ENCODE data around the gene JAKMIP2. TPM values are rescaled to one million over a fixed set of nuclear protein-coding genes. Genes with fewer than 3 reads are reported as not detected.

JAKMIP2 gene
- total and polyA plus RNA-seq, 11 donors = under 0.01 to 1.5 (median 0.16) TPM; not detected in 1

- intact Hi-C loops (cut with DNase I) = no loop called here
- Histone ChIP-seq H3K4me1 (peaks cover 0 to 7% (median 0%) of the 10 kb centered on the region in 12 donors), H3K9me3 (no peaks in the 10 kb centered on the region), H3K27ac (no peak overlapping the region), H3K27me3 (no peaks in the 10 kb centered on the region), H3K4me3 (no peak overlapping the region), H3K36me3 (no peaks in the 10 kb centered on the region)
- ATAC-seq (no peak), DNase-seq (no peak)
- TF ChIP-seq CTCF (IDR thresholded peaks at IDR 0.05) (no peak), POLR2A (IDR thresholded peaks at IDR 0.05) (no peak)
- 92 to 98% (median 95%) methylated on average over 4 of the region's 4 CpGs for WGBS, 4 donors
Observed at GRCh38 chr5:147740864-147741263, 41.7 kb downstream of the JAKMIP2 start.

- intact Hi-C loops (cut with DNase I) = no loop called here
- Histone ChIP-seq H3K27me3 (no peaks in the 10 kb centered on the region), H3K27ac (no peak overlapping the region), H3K36me3 (no peaks in the 10 kb centered on the region), H3K4me3 (no peak overlapping the region), H3K9me3 (no peaks in the 10 kb centered on the region), H3K4me1 (no peaks in the 10 kb centered on the region)
- TF ChIP-seq POLR2A (IDR thresholded peaks at IDR 0.05) (no peak), CTCF (IDR thresholded peaks at IDR 0.05) (no peak)
- no peak for DNase-seq
- WGBS, 4 donors = 70 to 79% (median 73%) methylated on average over 3 of the region's 3 CpGs
- ATAC-seq = no peak
Observed at GRCh38 chr5:147737921-147738320, 44.6 kb downstream of the JAKMIP2 start.

GRCh38 chr5:147735621-147736125, 46.9 kb downstream of the JAKMIP2 start:
- Histone ChIP-seq H3K9me3 (no peaks in the 10 kb centered on the region), H3K4me3 (no peak overlapping the region), H3K4me1 (no peaks in the 10 kb centered on the region), H3K27me3 (no peaks in the 10 kb centered on the region), H3K27ac (no peak overlapping the region), H3K36me3 (no peaks in the 10 kb centered on the region)
- intact Hi-C loops (cut with DNase I) = no loop called here
- DNase-seq = no peak
- TF ChIP-seq CTCF (IDR thresholded peaks at IDR 0.05) = no peak
- no peak for TF ChIP-seq POLR2A (IDR thresholded peaks at IDR 0.05)
- no peak for ATAC-seq

- H3K27ac ChIP-seq = no peak overlapping the region
- 67 to 76% (median 72%) methylated on average over 4 of the region's 4 CpGs for WGBS, 4 donors
- ATAC-seq = no peak
- H3K36me3 ChIP-seq = no peaks in the 10 kb centered on the region
- no peaks in the 10 kb centered on the region for H3K27me3 ChIP-seq
- no peak for DNase-seq
- no peak overlapping the region for H3K4me3 ChIP-seq
- TF ChIP-seq POLR2A (IDR thresholded peaks at IDR 0.05) = no peak
- TF ChIP-seq CTCF (IDR thresholded peaks at IDR 0.05) = no peak
- no peaks in the 10 kb centered on the region for H3K4me1 ChIP-seq
- intact Hi-C loops (cut with DNase I) = no loop called here
- H3K9me3 ChIP-seq = no peaks in the 10 kb centered on the region
Observed at GRCh38 chr5:147734894-147735293, 47.6 kb downstream of the JAKMIP2 start.

All from heart left ventricle (tissue), 16 donors.